Neural progenitor cell (in vitro differentiated cells): ENCODE data around the gene OR5A2. TPM values are rescaled to one million over a fixed set of nuclear protein-coding genes. Genes with fewer than 3 reads are reported as not detected.
A peak's percentile ranks its signal among the peaks of the same experiment; 100 is the strongest.

Source experiments
- DNase-seq: peaks from one replicate; pipeline ENCODE4 v3.0.0-alpha.2; 2016; ENCODE audit warnings: low spot score
- H2AFZ ChIP-seq: fragments of 200-600 bp; sonication (generic); replicated peaks from 2 replicates; pipeline ENCODE4 v1.6.1; 2016; ENCODE audit warnings: antibody characterized with exemption
- H3F3A ChIP-seq: fragments of 200-600 bp; sonication (generic); 2 replicates; pipeline ENCODE4 v1.6.1; 2016; ENCODE audit warnings: antibody characterized with exemption, low read depth
- H3K27ac ChIP-seq: fragments of 200-600 bp; sonication (generic); 2 replicates; pipeline ENCODE4 v1.5.1; 2016; ENCODE audit warnings: mild to moderate bottlenecking
- H3K27me3 ChIP-seq: fragments of 200-600 bp; sonication (generic); 2 replicates; pipeline ENCODE4 v1.6.1; 2016; ENCODE audit warnings: mild to moderate bottlenecking, moderate library complexity
- H3K36me3 ChIP-seq: fragments of 200-600 bp; sonication (generic); 2 replicates; pipeline ENCODE4 v1.5.1; 2016
- H3K4me1 ChIP-seq: fragments of 200-600 bp; sonication (generic); 2 replicates; pipeline ENCODE4 v1.6.1; 2016; ENCODE audit warnings: mixed run types
- H3K4me2 ChIP-seq: fragments of 200-600 bp; sonication (generic); 2 replicates; pipeline ENCODE4 v1.6.1; 2016
- H3K4me3 ChIP-seq: fragments of 200-600 bp; sonication (generic); 2 replicates; pipeline ENCODE4 v1.5.1; 2016
- H3K79me2 ChIP-seq: fragments of 200-600 bp; sonication (generic); 2 replicates; pipeline ENCODE4 v1.6.1; 2016; ENCODE audit warnings: low read depth
- H3K9ac ChIP-seq: fragments of 200-600 bp; sonication (generic); 2 replicates; pipeline ENCODE4 v1.6.1; 2016
- H3K9me3 ChIP-seq: fragments of 200-600 bp; sonication (generic); 2 replicates; pipeline ENCODE4 v1.5.1; 2016; ENCODE audit warnings: low read depth
- H4K20me1 ChIP-seq: fragments of 200-600 bp; sonication (generic); 2 replicates; pipeline ENCODE4 v1.6.1; 2016; ENCODE audit warnings: low read depth
- H3K27ac Mint-ChIP-seq: 3 replicates; pipeline ENCODE4 v1.8.0; 2021; ENCODE audit warnings: mixed read lengths
- H3K27me3 Mint-ChIP-seq: 2 replicates; pipeline ENCODE4 v1.8.0; 2022; ENCODE audit warnings: low read depth, mild to moderate bottlenecking, inconsistent platforms, moderate library complexity, mixed read lengths; ENCODE audit not compliant: insufficient read depth
- H3K36me3 Mint-ChIP-seq: 3 replicates; pipeline ENCODE4 v1.8.0; 2021; ENCODE audit warnings: mixed read lengths
- H3K4me1 Mint-ChIP-seq: 3 replicates; pipeline ENCODE4 v1.8.0; 2021; ENCODE audit warnings: mixed read lengths
- H3K4me3 Mint-ChIP-seq: 3 replicates; pipeline ENCODE4 v1.8.0; 2021; ENCODE audit warnings: mild to moderate bottlenecking, moderate library complexity, mixed read lengths
- H3K9me3 Mint-ChIP-seq: 3 replicates; pipeline ENCODE4 v1.8.0; 2020; ENCODE audit warnings: mixed read lengths
- EZH2 ChIP-seq: fragments of 200-600 bp; sonication (generic); IDR thresholded peaks from 2 replicates; pipeline ENCODE4 v1.6.1; 2017; ENCODE audit warnings: antibody characterized with exemption, mild to moderate bottlenecking, moderate library complexity
- EZH2phosphoT487 ChIP-seq: fragments of 200-600 bp; sonication (generic); IDR thresholded peaks from 2 replicates; pipeline ENCODE4 v1.6.1; 2017; ENCODE audit warnings: antibody characterized with exemption
- total RNA-seq: library from RNA; depleted of rRNA; stranded (reverse); fragments of >200 nt; gene quantifications from 2 replicates; pipeline ENCODE4 v1.2.3, GENCODE V29; 2015; ENCODE audit warnings: low replicate concordance
- TF ChIP-seq, protein P1 (sequence below): fragments of 200-600 bp; sonication (generic); IDR thresholded peaks from 2 replicates; pipeline ENCODE4 v1.5.1; 2017; ENCODE audit warnings: antibody characterized with exemption, mild to moderate bottlenecking

OR5A2 gene
- total RNA-seq = not detected in 2 replicates

GRCh38 chr11:59426361-59427067 is at the start of gene OR5A2:
Gene OR5A2, minus strand, starts transcription at chr11:59426413. Its CDS starts 3,460 bp downstream, at chr11:59422953.
- no peaks in the 10 kb centered on the region for H3K9me3 ChIP-seq
- peak within 1 kb of the TSS; percentile 63 for H3K4me2 ChIP-seq
- H3K27ac ChIP-seq = peak within 1 kb of the TSS; percentile 82
- Mint-ChIP-seq H3K27ac (peak within 1 kb of the TSS; percentile 74), H3K9me3 (peaks cover 8% of the 10 kb centered on the region), H3K36me3 (peaks cover 2% of the 10 kb centered on the region), H3K27me3 (peaks cover 5% of the 10 kb centered on the region), H3K4me1 (peaks cover 23% of the 10 kb centered on the region), H3K4me3 (peak within 1 kb of the TSS; percentile 19)
- H3F3A ChIP-seq = peaks cover 18% of the 10 kb centered on the region
- H3K79me2 ChIP-seq = no peaks in the 10 kb centered on the region
- peak within 1 kb of the TSS; percentile 16 for H3K4me3 ChIP-seq
- H3K36me3 ChIP-seq = no peaks in the 10 kb centered on the region
- DNase-seq = peak; percentile 84
- TF ChIP-seq, protein P1, sequence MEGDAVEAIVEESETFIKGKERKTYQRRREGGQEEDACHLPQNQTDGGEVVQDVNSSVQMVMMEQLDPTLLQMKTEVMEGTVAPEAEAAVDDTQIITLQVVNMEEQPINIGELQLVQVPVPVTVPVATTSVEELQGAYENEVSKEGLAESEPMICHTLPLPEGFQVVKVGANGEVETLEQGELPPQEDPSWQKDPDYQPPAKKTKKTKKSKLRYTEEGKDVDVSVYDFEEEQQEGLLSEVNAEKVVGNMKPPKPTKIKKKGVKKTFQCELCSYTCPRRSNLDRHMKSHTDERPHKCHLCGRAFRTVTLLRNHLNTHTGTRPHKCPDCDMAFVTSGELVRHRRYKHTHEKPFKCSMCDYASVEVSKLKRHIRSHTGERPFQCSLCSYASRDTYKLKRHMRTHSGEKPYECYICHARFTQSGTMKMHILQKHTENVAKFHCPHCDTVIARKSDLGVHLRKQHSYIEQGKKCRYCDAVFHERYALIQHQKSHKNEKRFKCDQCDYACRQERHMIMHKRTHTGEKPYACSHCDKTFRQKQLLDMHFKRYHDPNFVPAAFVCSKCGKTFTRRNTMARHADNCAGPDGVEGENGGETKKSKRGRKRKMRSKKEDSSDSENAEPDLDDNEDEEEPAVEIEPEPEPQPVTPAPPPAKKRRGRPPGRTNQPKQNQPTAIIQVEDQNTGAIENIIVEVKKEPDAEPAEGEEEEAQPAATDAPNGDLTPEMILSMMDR = no peak
- TF ChIP-seq EZH2phosphoT487 (no peak), EZH2 (no peak)
- no peaks in the 10 kb centered on the region for H3K27me3 ChIP-seq
- no peak within 1 kb of the TSS for H3K9ac ChIP-seq
- no peaks in the 10 kb centered on the region for H4K20me1 ChIP-seq
- peak within 1 kb of the TSS; percentile 66 for H2AFZ ChIP-seq
- peaks cover 35% of the 10 kb centered on the region for H3K4me1 ChIP-seq

GRCh38 chr11:59475176-59475575 is 49.0 kb upstream of the OR5A2 start:
- Histone ChIP-seq H3K4me3 (no peak overlapping the region), H3F3A (no peaks in the 10 kb centered on the region), H3K9ac (no peak overlapping the region), H3K79me2 (no peaks in the 10 kb centered on the region), H3K27me3 (no peaks in the 10 kb centered on the region), H2AFZ (no peak overlapping the region), H3K27ac (no peak overlapping the region), H4K20me1 (no peaks in the 10 kb centered on the region), H3K4me1 (no peaks in the 10 kb centered on the region), H3K36me3 (no peaks in the 10 kb centered on the region), H3K9me3 (no peaks in the 10 kb centered on the region), H3K4me2 (no peak overlapping the region)
- no peak overlapping the region for H3K4me3 Mint-ChIP-seq
- no peaks in the 10 kb centered on the region for H3K36me3 Mint-ChIP-seq
- no peaks in the 10 kb centered on the region for H3K4me1 Mint-ChIP-seq
- peaks cover 2% of the 10 kb centered on the region for H3K27me3 Mint-ChIP-seq
- TF ChIP-seq EZH2phosphoT487 (no peak), EZH2 (no peak)
- TF ChIP-seq, protein P1 = no peak
- no peak overlapping the region for H3K27ac Mint-ChIP-seq
- no peak for DNase-seq
- H3K9me3 Mint-ChIP-seq = peaks cover 2% of the 10 kb centered on the region

- Histone ChIP-seq H3K9ac (no peak within 1 kb of the TSS), H3K4me3 (no peak within 1 kb of the TSS), H3K27me3 (no peaks in the 10 kb centered on the region), H3F3A (no peaks in the 10 kb centered on the region), H3K9me3 (no peaks in the 10 kb centered on the region), H4K20me1 (no peaks in the 10 kb centered on the region), H3K4me2 (no peak within 1 kb of the TSS), H3K27ac (no peak within 1 kb of the TSS), H3K36me3 (no peaks in the 10 kb centered on the region), H3K4me1 (no peaks in the 10 kb centered on the region), H2AFZ (no peak within 1 kb of the TSS), H3K79me2 (no peaks in the 10 kb centered on the region)
- Mint-ChIP-seq H3K4me3 (no peak within 1 kb of the TSS), H3K27ac (no peak within 1 kb of the TSS), H3K36me3 (no peaks in the 10 kb centered on the region), H3K4me1 (no peaks in the 10 kb centered on the region), H3K9me3 (peaks cover 2% of the 10 kb centered on the region), H3K27me3 (peaks cover 2% of the 10 kb centered on the region)
- DNase-seq = no peak
- TF ChIP-seq EZH2phosphoT487 = no peak
- TF ChIP-seq, protein P1 = no peak
- no peak for TF ChIP-seq EZH2
These were observed 46.8 kb upstream of the OR5A2 start, which contains the start of gene OR4D10 for GRCh38 chr11:59473015-59473414. Gene OR4D10, plus strand, starts transcription at chr11:59473315. Its CDS starts 4,115 bp downstream, at chr11:59477430.
